GM21381 (cell line): ENCODE measurements around the gene SIRT7.

Experiments
- ATAC-seq: cut with Tn5 transposase; IDR thresholded peaks from one replicate; pipeline ENCODE4 v1.9.1; 2021; ENCODE audit warnings: mild to moderate bottlenecking, moderate library complexity; ENCODE audit not compliant: unreplicated experiment

The SIRT7 gene

DNA sequence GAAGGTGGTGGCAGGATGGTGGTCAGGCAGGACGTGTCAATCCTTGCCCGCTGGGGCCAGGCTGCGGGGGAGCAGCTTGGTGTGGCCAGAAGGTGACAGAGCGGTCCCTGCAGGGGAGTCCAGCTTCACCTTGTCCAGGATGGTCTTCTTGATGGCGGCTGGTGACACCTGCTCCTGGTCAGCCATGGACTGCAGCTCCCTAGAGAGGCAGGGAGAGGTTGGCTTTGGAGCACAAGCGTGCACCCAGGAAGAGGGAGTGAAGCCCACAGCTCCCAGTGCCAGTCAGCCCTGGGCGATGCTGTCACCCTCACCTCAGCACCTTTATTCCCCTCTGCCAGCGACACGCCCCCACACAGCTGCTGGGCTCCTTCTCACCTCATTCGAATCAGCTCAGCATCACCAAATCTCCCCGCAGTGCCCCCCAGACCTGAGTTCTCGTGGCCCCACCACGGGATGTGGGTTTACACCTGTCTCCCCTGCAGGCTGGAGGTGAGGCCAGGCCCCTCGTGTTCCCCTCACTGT lies 15.3 kb upstream of the SIRT7 start:
- ATAC-seq, result no peak

DNA sequence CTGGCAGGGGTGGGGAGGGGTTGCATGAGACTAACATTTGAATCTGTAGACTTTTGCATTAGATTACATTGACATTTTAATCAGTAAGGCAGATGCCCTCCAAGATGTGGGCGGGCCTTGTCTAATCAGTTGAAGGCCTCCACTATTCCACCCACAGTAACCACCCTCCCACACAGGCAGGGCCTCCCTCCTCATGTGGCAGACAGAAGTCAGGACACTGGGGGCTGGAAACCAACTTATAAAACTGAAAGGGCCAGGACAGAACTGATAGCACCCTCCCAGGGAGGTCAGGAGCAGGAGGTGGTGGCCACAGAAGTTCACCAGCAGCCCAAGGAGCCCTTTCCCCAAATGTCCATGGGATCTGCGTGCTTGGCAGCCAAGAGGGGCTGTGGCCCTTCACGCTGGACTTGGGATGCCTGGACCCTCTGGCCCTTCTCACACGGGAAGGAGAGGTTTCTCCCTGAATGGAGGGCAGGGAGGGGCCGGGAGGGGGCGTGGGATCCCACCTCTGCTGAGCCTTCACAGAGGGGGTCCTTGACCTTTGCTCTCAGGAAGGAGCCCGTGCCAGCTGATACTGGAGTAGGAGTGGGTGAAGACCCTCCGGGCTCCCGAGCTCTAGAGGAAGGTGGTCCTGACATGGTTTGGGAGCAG lies 14.5 kb upstream of the SIRT7 start:
- no peak for ATAC-seq

DNA sequence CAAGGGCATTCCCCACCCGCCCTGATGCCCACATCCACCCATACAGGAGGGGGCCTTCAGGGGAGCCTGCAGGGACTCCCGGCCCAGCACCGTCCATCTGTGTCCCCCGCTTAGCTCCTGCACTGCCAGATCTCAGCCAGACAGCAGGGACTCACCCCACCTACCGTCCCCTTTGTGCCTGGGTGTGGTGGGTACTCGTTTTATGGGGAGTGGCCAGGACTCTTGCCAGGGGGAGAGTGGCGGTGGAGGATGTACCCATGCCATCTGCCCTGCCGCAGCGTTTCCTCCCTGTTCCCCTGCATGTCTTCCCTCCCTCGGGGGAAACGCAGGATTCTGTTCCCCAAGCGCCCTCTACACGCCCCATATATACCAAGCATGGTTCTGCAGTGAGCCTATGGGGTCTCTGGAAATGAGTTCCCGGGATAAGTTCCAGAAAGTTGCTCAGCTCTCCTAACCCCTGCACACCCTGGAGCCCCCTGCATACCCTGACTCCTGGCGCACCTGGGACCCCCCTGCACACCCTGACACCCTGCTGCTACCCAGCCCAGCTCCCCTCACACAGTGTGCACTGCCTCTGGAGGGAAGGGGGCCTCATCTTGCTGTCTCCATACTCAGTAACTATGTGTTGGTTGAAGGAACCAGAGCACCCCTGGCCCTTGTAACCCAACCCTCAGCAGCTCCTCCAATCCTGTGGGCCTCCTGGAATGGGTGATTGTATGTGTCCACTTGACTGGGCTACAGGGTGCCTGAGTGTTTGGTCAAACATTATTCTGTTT lies 13.8 kb upstream of the SIRT7 start:
- ATAC-seq, result no peak

DNA sequence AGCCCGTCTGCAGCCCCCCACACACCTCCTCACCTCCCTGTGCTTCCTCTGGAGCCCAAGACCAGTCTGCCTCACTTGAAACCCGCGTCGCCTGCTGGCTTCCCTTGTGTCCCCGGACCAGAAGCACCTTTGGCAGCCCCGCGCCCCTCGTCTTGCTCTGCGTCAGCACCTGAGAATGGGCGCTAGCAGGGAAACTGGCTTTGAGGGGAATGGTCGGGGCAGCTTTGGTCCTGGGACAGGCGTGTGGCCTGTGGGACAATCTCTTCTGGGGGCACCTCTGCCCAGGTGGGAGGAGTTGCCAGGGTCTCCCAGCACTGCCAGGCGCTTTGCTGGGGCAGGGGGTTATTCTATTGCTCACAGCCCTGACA lies 13.2 kb upstream of the SIRT7 start:
- ATAC-seq, result no peak

DNA sequence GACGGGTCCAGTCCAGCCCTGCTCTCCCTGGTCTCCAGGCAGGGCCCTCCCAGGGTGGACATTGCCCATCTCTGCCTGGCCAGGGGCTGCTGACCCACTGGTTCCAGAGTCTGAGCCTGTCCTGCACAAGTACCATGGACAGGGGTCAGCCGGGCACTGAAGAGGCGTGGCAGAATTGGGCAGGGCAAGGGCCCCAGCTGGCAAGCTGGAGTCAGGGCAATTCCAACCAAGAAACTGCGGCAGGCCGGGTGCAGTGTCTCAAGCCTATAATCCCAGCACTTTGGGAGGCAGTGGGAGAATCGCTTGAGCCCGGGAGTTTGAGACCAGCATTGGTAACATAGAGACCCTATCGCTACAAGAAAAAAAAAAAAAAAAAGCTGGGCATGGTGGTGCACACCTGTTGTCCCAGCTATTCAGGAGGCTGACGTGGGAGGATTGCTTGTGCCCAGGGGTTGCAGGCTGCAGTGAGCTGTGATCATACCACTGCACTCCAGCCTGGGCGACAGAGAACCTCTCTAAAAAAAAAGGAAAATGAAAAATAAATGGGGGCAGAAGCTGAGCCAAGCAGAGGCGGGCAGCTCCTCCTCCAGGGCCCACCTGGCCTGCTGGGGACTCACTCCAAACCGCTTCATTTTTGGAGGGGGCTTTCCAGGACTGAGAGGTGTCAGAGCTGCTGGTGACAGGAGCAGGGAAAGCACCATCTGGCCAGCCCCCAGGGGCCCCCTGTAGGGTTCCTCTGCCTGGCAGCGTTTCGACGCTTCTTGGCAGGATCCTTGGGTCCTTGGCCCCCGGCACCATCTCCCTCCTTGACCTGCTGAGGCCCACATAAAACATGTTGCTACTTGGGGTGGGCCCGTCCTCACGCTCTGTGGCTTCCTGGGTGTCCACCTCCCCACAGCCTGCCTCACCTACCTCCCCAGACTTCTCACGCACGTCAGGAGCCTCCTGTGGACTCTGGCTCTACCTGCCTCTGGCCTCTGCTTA lies 12.5 kb upstream of the SIRT7 start:
- ATAC-seq, result no peak

DNA sequence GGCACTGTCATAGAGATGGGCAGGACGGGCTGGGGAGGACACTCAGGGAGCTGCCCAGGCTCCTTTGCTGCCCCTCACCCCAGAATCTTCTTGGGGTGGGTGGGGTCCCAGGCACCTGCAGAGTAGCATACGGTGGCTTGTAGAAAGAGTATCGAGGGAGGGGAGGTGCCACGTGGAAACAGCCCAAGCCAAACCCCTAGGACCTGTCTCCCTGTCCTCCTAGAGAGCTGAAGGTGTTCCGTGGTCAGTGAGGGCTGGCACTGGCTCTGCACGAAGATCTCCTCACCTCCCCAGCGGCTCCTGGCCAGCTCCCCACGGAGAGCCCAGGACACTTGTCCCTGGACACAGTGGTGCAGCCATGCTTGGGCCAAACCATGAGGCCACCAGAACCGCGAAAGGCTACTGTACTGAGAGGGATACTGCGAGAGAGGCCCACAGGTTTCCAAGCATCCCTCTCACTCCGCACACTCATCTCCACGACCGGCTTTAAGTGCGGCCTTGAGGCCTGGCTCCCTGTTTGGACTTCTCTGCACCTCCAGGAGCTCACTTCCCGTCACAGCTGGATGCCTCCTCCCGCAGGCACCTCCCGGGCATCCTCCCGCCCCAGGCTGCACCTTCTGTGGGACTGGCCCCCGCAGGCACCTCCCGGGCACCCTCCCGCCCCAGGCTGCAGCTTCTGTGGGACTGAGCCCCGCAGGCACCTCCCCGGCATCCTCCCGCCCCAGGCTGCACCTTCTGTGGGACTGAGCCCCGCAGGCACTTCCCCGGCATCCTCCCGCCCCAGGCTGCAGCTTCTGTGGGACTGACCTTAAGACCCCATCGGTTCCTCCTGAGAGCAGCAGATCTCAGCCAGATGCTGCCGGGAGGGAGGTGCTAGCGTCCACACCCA lies 11.5 kb upstream of the SIRT7 start:
- no peak for ATAC-seq

DNA sequence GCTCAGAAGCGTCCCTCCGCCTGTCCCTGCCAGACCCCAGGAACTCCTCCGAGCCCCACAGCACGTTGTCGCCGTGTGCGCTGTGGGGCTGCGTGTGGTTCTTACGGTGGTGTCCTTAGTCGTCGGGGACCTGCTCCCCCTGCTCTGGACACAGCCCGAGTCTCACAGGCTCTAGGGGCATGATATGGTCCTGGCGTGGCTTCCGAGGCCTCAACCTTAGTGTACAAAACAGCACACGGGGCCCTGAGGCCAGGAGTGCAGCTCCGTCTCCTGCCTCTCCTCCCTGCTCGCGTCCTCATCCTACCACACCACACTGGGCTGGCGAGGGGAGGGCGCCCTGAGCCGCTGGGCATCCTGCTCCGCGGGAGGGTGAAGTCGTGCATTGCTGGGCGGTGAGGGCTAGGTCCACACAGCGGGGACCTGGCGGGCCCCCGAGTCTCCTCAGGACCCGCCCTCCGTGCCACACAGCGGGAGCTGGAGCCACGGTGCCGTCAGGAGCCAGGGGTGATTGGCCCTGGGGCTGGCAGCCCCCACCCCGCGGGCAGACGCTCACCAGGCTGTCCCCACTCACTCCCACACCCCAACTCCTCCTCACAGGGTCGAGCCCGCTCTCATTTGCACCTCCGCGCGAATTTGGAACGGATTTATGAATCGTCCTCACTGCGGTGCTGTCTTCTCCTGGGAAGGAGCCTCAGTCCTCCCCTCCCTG lies 10.7 kb upstream of the SIRT7 start:
- ATAC-seq, result no peak

DNA sequence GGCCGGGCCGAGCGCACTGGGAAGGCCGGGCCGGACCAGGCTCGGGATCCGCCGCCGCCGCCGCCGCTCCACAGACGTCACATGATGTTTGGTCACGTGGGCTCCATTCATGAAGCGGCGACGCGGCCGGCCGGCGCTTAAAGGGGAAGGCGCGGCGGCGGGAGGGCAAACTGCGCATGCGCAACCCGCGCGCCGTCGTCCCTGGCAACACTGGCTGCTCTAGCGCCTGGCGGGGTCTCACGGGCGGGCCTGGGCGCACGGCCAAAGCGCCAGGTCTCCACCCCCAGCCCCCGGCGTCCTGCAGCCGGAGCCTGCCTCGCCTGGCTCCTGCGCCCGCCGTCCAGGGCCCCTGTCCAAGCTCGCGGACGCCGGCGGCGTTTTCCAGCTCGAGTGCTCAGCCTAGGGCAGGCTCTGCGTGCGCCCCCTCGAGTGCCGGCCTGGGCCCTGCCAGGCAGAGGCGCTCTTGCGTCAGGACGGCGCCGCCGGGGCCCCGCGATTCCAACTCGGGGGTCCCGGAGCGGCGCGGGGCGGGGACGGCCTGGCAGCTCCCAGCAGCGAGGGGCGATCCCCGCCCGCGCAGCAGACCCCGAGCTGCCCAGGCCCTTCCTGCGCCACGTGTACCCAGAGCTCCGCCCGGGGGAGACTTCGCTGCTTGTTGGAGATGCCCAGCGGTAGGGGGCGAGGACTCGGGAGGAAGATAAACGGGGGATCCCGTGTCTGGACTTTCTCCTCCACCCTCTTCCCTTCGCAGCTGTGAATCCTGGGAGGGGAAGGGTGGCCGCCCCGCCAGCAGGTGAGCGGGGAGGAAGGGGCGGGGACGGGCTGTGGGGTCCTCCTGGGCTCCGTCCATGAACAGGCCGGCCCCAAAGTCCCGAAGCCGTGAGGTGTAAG lies 9.9 kb upstream of the SIRT7 start, which contains the start of gene MAFG:
TSS of gene MAFG (minus strand) at position 83 of the 891 bp plus-strand sequence. CDS start 4,550 bp downstream, outside the sequence.
- ATAC-seq, result peak; percentile 59

DNA sequence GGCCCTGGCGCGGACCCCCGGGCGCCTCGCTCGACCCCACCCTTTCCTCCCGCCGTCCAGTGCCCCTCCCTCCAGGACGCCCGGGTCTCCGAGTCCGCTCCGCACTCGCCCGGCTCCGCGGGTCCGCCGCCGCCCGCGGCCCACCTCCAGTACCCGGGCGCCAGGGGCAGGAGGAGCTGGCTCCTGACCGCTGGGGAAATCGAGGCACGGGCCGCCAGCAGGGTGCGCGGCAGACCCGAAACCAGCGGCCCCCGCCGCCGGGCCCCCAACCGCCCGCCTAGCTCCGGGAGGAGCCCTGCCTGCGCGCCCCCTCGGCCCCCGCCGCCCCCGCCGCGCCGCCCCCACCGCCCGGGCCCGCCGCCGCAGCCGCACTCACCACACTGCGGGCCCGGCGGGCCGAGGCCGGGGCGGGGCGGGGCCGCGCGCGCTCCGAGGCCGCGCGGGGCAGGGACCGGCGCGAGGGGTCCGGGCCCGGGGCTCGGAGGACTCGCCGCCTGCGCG lies 9.2 kb upstream of the SIRT7 start:
- peak; percentile 12 for ATAC-seq

DNA sequence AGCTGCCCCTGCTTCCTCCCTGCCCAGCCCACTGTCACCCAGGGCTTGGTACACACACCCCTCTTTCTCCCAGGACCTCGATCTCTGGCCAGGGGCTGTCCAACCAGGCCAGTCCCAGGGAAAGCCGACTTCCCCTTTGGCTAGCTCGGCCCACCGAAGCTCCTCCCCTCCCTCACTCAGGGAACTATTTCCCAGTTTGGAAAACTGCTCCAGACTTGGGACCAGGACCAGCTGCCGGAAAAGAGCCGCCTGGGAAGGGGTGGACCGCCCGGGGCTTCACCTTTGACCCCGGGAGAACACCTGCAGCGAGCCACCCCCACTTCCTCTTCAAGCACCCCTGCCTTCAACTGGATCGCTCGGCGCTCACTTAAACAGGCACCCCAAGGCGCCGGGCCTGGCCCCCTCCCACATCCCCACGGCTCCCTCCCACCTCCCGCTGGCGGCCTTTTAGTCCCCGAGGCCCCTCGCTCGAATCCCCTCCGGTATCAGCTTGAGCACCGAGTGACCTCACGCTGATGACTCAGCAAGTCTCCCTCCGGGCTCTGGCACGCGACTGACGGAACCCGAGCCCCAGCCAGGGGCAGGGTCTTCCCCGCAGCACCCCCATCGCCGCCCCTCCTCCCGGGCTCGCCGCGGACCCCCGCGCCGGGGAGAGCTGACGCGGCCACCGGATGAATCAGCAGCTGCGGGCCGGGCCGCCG lies 8.6 kb upstream of the SIRT7 start:
- ATAC-seq, result peak; percentile 23

DNA sequence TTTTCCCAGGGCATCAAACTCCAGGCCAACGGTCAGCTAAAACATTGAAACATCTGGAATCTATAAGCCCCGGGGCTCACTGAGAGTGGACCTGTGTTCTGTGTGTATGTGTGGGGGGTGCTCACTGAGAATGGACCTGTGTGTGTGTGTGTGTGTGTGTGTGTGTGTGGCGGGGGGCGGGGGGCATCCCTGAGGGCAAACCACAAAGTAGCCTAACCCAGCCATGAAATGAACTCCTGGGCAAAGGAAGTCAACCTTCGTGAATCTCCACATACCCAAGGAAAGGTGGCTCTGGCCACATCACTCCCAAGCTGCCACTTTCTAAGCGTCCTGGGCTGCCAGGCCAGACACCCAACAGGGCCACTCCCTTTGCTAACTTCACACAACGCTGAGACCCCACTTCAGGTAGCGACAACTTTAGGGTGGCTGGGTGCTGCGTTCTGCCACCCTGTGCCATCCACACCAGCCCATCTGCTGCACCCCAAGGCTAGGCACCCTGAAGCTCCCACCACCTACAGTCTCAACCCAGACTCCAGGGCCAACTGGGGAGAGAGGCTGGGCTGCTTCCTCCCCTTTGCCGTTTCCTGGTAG lies 8.0 kb upstream of the SIRT7 start:
- ATAC-seq, result no peak

DNA sequence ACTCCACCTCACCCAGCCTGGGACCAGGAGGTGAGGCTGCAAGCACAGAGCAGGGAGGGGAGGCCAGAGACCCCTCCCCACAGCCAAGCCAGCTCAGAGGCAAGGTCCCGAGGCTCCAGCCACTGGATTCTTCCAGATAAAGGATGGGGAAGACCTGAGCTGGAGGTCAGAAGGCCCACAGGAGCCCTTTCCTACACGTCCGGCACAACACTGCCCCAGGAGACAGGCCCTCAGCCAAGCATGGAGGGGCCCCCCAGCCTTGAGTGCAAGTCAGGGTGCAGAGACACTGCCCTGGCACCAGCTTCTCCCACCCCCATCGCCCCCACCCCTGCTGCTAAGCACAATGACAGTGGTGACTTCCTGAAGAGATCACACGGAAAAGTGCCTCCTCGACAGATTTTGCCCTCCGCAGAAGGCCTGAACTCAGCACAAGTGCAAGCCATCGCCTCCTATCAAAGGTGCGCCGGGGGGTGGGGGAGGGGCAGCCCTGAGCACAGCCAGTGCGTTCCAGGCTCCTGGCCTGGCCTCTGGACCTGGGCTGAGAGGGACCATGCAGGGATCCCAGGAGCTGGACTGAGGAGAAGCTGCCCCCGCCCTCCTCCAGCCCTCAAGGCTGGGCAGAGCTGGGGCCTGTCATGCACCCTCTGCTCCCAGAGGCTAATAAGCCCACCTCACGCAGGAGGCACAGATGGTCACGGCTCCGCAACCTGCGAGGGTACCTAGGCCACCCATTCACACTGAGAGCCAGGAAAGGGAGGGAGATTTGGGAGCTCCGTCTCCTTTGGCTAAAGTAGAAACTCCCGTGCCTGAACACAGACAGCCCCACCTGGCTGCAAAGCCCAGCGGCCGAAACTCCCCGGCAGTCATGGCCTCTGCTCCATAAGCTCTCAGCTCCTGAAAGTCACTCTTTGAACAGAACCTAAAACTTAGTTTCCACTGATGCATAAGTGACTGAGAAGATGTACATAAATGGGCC lies 6.9 kb upstream of the SIRT7 start:
- no peak for ATAC-seq

DNA sequence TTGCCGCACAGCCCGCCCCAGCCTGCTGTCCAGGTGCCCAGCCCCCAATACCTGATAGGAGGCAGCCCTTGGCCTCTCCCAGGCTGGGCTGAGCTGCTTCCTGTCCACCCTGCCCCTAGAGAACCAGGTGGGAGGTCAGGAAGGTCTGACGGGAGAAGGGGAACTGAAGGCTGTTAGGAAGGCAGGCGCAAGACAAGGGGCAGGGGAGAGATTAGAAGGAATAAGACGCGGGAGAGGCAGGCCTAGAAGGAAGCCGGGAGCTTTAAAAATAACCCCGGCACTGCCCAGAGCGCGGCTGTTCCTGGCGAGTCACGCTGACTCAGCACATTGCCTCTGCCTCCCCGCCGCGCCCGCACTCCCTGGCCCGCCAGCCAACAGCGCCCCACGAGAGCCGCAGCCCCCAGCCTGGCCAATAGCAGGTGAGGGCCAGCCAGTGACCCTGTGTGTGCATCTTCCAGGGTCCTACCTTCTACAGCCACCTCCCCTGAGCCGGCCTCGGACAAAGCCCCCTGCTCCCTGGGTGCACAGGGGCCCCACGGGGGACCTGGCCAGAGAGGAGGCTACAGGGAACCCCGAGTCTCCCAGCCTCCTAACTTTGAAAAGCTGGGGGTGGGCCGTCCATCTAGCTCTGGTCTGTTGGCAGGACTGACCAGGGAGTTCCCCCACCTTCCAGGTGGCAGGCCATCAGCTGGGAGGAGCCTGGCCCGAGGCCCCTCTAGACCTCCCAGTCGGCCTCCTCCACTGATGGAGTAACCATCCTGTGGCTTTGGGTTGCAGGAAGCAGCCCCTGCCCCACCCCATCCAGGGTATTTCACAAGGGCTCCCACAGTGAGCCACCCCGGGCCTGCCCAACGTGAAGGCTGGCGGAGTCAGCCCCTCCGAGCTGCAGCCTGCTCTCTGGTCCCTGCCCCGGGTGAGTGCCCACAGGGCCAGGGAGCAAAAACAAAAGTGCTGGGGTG lies 5.6 kb upstream of the SIRT7 start:
- ATAC-seq, result no peak

DNA sequence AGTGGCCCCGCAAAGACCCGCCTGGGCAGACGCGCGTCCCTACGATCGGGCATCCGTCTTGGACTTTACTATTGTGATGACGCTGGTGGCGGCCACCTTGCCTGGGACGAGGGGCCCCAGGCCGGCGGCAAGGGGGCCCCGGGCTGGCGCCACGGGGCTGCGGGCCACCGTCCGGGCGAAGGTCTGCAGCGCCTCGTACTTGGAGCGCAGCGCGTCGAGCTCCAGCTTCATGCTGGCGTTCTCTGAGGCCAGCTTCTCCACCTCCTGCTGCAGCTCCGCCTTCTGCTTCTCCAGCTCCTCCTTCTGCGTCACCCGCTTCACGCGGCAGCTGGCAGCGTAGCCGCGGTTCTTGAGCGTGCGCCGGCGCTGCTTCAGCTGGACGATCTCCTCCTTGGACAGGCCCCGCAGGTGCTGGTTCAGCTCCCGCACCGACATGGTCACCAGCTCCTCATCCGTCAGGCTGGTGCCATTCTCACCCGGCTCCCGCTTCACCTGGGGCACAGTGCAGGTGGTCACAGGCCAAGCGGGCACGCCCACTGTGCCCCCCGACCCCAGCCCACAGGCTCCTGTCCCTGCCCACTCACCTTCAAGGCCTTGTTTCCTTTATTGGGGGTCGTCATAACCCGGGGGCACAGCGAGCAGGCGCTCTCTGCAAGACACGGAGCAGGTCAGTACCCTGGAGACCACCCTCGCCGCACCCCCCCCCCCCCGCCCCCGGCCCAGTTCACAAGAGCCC lies 4.8 kb upstream of the SIRT7 start:
- no peak for ATAC-seq
